HL-60 (cell line): ENCODE data around the gene RNF112.

Experiments
- DNase-seq, 2 experiments: peaks; one replicate each; pipeline ENCODE4 v3.0.0-alpha.2; 2010 to 2020; ENCODE audit warnings: low read depth in 1 of 2, low spot score in 1 of 2
- H3K27ac ChIP-seq: fragments of 250-450 bp; sonication (Bioruptor Pico); replicated peaks from 2 replicates; pipeline ENCODE4 v1.5.1; 2020; ENCODE audit warnings: mild to moderate bottlenecking, moderate library complexity
- H3K27me3 ChIP-seq: fragments of 250-450 bp; sonication (Bioruptor Pico); 2 replicates; pipeline ENCODE4 v1.5.1; 2021; ENCODE audit warnings: mild to moderate bottlenecking, moderate library complexity; ENCODE audit not compliant: insufficient read depth, poor library complexity, severe bottlenecking
- H3K4me3 ChIP-seq: replicated peaks from 2 replicates; pipeline ENCODE4 v1.5.1; 2011; ENCODE audit warnings: mild to moderate bottlenecking, control low read depth, low read length; ENCODE audit not compliant: insufficient read depth
- GABPA ChIP-seq: IDR thresholded peaks from 2 replicates; pipeline ENCODE4 v1.6.1; 2012; ENCODE audit warnings: low read depth
- POLR2AphosphoS5 ChIP-seq: IDR thresholded peaks from 2 replicates; pipeline ENCODE4 v1.6.1; 2012; ENCODE audit warnings: low read depth
- SPI1 ChIP-seq: IDR thresholded peaks from 2 replicates; pipeline ENCODE4 v1.6.1; 2012; ENCODE audit warnings: low read depth, mild to moderate bottlenecking, borderline replicate concordance
- TF ChIP-seq, protein P1 (sequence below): IDR thresholded peaks from 2 replicates; pipeline ENCODE4 v1.6.1; 2012; ENCODE audit warnings: low read depth; ENCODE audit not compliant: insufficient replicate concordance
- TF ChIP-seq, protein P2 (sequence below): IDR thresholded peaks from one replicate; pipeline ENCODE4 v1.5.1; 2011; ENCODE audit warnings: low read length, control low read depth, inconsistent platforms; ENCODE audit not compliant: insufficient read depth

Gene RNF112

DNA sequence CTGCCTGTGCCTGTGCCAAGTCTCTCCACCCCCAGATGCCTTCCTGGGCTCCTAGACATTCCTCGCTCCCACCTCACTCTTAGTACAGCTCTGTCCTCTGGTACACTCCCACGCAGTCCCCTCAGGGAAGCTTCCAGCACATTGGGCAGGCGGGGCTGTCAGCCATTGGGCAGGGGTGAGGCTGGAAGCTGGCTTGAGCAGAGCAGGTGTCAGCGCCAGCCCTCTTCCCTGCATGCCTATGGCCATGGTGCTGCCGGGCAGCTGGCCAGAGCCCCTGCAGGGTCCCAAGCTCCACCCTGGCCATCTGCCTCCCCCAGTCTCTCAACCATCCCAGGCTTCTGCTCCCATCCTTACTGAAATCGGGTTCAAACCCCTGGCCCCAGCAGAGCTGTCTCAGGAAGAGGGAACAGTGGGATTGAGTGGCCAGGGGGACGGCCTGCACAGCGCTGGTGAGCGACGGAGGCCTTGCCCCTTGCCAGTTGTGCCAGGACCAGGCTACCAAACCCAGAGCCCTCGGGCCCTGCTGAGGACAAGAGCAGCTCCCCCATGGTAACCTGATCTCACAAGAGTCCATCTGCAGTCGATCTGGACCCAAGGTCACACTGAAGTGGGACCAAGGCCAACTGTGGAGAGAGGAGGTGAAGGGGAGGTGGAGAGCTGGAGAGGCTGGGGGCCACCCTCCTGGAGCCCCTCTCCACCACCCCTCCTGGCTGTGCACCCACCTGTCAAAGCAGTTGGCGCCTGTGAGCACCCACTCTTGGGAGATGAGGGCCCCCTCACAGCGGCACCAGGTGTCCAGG lies 46.1 kb upstream of the RNF112 start:
- no peak for DNase-seq
- no peaks in the 10 kb centered on the region for H3K27me3 ChIP-seq
- H3K4me3 ChIP-seq, result no peak overlapping the region
- H3K27ac ChIP-seq, result no peak overlapping the region
- TF ChIP-seq SPI1 (no peak), POLR2AphosphoS5 (no peak), GABPA (no peak)
- TF ChIP-seq, protein P1, sequence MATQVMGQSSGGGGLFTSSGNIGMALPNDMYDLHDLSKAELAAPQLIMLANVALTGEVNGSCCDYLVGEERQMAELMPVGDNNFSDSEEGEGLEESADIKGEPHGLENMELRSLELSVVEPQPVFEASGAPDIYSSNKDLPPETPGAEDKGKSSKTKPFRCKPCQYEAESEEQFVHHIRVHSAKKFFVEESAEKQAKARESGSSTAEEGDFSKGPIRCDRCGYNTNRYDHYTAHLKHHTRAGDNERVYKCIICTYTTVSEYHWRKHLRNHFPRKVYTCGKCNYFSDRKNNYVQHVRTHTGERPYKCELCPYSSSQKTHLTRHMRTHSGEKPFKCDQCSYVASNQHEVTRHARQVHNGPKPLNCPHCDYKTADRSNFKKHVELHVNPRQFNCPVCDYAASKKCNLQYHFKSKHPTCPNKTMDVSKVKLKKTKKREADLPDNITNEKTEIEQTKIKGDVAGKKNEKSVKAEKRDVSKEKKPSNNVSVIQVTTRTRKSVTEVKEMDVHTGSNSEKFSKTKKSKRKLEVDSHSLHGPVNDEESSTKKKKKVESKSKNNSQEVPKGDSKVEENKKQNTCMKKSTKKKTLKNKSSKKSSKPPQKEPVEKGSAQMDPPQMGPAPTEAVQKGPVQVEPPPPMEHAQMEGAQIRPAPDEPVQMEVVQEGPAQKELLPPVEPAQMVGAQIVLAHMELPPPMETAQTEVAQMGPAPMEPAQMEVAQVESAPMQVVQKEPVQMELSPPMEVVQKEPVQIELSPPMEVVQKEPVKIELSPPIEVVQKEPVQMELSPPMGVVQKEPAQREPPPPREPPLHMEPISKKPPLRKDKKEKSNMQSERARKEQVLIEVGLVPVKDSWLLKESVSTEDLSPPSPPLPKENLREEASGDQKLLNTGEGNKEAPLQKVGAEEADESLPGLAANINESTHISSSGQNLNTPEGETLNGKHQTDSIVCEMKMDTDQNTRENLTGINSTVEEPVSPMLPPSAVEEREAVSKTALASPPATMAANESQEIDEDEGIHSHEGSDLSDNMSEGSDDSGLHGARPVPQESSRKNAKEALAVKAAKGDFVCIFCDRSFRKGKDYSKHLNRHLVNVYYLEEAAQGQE, result no peak
- TF ChIP-seq, protein P2, sequence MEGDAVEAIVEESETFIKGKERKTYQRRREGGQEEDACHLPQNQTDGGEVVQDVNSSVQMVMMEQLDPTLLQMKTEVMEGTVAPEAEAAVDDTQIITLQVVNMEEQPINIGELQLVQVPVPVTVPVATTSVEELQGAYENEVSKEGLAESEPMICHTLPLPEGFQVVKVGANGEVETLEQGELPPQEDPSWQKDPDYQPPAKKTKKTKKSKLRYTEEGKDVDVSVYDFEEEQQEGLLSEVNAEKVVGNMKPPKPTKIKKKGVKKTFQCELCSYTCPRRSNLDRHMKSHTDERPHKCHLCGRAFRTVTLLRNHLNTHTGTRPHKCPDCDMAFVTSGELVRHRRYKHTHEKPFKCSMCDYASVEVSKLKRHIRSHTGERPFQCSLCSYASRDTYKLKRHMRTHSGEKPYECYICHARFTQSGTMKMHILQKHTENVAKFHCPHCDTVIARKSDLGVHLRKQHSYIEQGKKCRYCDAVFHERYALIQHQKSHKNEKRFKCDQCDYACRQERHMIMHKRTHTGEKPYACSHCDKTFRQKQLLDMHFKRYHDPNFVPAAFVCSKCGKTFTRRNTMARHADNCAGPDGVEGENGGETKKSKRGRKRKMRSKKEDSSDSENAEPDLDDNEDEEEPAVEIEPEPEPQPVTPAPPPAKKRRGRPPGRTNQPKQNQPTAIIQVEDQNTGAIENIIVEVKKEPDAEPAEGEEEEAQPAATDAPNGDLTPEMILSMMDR, result no peak

GRCh38 chr17:19365499-19365817 lies 45.6 kb upstream of the RNF112 start:
- H3K27ac ChIP-seq, result no peak overlapping the region
- H3K4me3 ChIP-seq, result no peak overlapping the region
- no peaks in the 10 kb centered on the region for H3K27me3 ChIP-seq
- no peak for DNase-seq
- TF ChIP-seq, protein P2, result no peak
- TF ChIP-seq GABPA (no peak), SPI1 (no peak), POLR2AphosphoS5 (no peak)
- TF ChIP-seq, protein P1, result no peak

- no peak for DNase-seq
- H3K4me3 ChIP-seq, result no peak overlapping the region
- no peaks in the 10 kb centered on the region for H3K27me3 ChIP-seq
- TF ChIP-seq, protein P2, result no peak
- TF ChIP-seq POLR2AphosphoS5 (no peak), GABPA (no peak), SPI1 (no peak)
- TF ChIP-seq, protein P1, result no peak
- no peak overlapping the region for H3K27ac ChIP-seq
Measured at GRCh38 chr17:19365833-19366636, 45.0 kb upstream of the RNF112 start.
